NCI-H526 (cell line): ENCODE measurements around the gene DNTT.

Experiments used
- DNase-seq, 2 experiments: peaks; one replicate each; lab custom pipeline; 2025; lab: John Stamatoyannopoulos, UW

DNTT gene

GRCh38 chr10:96342402-96342801 is 38.2 kb downstream of the DNTT start:
- DNase-seq, result no peak

DNA sequence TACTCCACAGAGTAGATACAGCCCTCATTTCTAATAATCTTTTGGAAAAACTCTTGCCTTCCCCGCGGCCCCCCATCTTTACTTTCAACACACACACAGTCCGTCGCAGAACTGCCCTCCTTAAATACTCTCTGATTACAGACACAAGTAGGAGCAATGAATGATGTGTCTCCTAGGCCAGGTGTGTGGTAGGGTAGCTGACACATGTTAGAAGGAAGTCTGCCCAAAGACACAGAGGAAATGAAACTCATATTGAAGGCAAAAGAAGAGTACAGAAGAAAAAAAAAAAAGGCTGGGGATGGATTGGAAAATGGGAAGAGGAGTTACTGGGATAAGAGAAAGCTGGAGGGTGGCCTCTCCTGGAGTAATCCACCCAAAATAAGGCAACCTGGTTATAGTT is 39.9 kb downstream of the DNTT start:
- no peak for DNase-seq

GRCh38 chr10:96345222-96345621 is 41.0 kb downstream of the DNTT start:
- no peak for DNase-seq

GRCh38 chr10:96346295-96346694 is 42.1 kb downstream of the DNTT start:
- DNase-seq, result no peak

DNA sequence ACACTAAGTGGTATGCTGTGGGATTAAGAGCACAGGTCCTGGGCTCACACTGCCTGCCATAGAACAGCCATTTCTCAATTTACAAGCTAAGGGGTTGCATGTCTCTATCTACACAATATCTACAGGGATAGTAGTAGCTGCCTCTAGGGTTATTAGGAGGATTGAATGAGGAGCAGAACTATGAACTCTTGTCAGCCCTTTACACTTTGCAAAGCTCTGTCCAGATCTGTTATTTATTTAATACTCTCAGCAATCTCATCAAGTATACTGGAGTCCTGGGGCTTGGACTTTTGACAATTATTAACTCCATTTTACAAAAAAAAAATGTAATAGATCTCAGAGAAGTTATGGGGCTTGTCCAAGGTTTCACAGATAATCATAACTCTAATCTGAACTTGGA is 47.8 kb downstream of the DNTT start:
- no peak for DNase-seq

DNA sequence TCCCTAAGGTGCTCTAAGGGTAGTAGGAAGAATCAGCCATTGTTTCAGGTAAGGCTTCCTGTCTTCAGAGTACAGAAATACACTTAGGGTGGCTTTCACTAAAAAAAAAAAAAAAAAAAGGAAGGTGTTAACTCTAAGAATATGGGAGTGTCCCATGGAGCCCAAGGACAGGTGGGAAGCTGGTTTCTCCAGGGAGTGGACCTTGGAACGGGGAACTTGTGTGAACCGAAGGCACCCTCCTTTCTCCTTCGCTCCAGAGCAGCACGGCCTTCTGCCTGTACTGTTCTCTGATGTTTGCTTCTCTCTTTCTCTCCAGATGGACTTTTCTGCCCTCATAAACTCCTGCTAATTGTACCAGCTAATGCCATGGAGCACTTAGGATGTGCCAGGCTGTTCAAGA is 48.3 kb downstream of the DNTT start:
- DNase-seq, result no peak

DNA sequence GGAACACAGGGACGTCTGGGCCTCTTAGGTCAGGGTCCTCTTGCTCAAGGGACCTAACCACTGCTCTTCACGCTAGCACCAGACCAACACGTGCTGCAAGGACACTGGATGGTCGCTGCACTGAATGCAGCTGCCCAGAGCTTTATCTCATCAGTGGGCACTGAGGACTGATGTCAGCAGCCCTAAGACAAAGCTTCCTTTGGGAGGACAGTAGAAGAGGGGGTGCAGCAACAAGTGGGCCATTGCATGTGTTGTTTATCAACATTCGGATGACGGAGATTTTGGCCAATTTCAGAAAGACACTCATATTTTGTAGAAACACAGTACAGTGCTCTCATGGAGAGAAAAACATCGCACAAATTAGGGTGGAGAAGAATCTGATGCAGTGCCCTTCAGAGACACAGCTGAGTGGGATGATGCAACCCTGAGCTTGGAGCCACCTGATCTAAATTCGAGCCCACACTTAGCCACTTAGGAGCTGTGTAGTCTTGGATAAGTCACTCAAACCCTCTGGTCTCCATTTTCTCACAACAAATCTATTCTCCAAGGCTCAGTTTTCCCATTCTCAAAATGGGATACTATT is 52.9 kb downstream of the DNTT start:
- DNase-seq, result no peak

- no peak for DNase-seq
Measured at GRCh38 chr10:96358851-96359540, 54.8 kb downstream of the DNTT start, which contains the start of gene OPALIN. Gene OPALIN (minus strand): TSS chr10:96359002. CDS start chr10:96358896, 106 bp downstream.

DNA sequence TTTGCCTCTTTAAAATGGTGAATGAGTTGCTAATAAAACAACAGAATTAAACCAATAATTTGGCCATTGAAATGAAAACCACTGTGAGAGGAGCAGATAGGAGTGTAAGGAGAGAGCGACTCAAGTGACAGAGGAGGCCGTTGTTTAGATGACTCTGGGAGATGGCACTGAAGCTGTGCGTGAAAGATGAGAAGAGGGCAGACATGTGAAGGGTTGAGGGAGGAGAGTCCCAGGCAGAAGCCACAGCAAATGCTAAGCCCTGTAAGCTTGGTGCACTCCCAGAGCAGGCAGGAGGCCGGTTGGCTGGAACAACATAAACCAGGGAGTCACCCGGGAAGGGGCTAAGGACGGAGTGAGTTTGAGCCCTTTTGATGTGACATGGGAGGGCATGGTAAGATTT is 55.4 kb downstream of the DNTT start:
- DNase-seq, result no peak

DNA sequence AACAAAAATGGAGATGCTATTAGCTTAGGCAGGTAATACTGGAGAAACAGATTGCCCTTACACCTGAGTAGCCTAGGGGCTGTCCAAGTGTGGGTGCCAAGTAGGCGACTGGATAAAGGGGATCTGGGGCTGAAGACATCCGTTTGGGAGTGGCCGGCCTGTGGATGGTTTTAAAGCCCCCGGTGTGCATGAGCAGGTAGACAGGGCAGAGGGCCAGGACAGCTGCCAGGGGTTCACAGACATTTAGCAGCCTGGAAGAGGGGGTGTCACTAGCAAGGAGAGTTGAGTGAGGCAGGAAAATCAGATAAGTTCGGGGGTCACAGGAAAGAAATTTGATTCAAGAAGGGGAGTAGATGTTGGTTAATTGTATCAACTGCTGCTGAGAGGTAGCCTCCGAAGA is 56.1 kb downstream of the DNTT start:
- no peak for DNase-seq

- DNase-seq, result no peak
Measured at GRCh38 chr10:96360766-96361165, 56.5 kb downstream of the DNTT start.

GRCh38 chr10:96365571-96365970 is 61.3 kb downstream of the DNTT start:
- DNase-seq, result no peak

GRCh38 chr10:96366508-96366907 is 62.3 kb downstream of the DNTT start:
- no peak for DNase-seq

DNA sequence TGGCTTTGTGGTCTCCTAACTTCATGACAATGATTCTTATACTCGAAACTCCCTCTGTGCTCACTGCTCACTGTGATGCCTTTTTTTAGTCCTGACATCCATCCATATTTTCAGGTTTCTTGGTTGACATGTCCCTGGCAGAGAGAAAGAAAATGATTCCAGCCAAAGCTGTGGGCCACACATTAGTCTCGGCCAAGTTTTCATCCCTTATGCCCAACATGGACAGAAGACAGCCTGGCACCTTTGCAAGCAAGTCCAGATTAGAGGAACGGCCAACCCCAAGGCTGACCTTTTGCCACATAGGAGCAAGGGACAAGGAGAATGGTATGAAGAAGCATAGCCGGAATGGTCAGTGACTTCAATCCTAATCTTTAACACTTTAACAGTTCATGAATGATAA is 63.2 kb downstream of the DNTT start:
- DNase-seq, result no peak

GRCh38 chr10:96368971-96369370 is 64.7 kb downstream of the DNTT start:
- no peak for DNase-seq

GRCh38 chr10:96369890-96370583 is 65.8 kb downstream of the DNTT start:
- DNase-seq, result no peak

DNA sequence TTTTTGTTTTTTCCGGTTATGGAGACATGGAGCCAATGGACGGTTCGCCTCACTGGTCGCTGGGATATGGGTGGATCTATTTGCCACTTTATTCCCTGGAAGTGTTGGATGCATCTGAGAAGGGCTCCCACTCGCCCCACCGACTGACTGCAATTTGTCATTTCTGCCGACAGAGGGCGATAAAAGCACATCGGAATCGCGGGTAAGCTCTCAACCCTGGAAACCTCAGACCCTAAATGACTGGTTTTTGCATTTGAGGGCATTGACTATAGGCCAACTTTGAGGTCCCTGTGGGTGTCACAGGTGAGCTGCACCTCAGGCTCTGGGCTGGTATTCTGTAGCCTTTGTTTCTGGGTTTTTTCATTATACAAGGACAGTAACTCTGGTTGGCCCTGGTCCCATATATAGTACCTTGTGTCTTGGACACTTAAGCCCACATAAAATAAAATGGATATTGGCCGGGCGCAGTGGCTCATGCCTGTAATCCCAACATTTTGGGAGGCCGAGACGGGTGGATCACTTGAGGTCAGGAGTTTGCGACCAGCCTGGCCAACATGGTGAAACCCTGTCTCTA is 66.4 kb downstream of the DNTT start:
- DNase-seq, result peak; percentile 2 to 66

- no peak for DNase-seq
Measured at GRCh38 chr10:96371356-96371755, 67.1 kb downstream of the DNTT start.

GRCh38 chr10:96374004-96374403 is 69.8 kb downstream of the DNTT start:
- DNase-seq, result no peak

- DNase-seq, result peak in 1 of 2 experiments; percentile 29
Measured at GRCh38 chr10:96374639-96374984, 70.4 kb downstream of the DNTT start.

DNA sequence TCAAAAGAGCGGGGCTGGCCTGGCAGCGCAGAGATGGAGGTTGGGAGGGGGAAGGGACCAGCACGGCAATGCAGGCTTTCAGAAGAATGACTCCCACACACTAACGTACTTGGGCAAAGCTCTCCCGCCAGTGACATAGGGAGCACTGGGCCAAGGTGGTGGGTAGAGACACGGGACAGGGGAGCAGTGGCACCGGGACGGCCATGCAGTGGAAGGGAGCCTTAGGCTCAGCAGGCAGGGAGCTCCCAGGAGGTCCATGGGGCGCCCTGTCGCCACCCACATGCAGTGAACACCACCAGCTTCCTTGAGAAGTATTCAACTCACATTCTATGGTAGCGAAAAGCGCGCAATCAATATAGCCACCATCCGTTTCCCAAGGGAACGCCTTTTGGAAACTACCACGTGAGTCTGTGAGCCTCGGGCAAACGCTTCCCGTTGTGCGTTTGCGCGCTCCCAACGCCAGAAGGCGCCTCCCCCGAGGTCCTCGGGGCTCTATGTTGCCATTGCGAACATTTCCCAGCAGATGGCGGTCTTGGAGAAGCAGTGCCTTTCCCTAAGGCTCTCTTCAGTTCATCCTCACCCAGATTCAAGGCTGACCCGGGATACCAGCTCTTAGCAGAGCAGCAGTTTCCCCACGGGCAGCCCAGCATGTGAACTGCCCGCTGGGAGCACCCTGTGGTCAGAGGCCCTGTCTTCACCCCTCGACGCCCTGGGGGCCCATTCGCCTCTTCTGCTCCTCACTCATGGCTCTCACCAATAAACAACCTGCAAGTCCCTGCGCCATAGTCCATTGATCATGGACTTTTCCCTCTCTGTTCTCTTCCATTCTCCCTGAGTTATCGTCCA is 71.0 kb downstream of the DNTT start:
- DNase-seq, result peak; percentile 79 to 90

DNA sequence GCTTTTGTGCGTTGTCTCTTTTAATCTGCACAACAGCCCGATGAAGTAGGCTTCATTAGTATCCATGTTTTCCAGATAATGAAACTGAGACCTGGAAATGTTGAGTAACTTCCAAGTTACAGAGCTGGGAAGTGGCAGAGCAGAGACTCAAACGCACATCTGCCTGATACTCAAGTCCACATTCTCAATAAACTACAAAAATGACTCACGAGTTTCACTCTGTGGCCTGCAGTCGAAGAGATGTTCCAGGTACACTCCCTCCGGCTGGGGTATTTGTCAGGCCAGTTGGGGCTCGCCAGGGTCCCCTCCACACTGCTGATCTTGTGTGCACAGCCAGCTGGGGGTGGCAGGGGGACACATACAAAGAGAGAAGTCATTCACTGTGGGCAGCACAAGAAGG is 72.2 kb downstream of the DNTT start:
- no peak for DNase-seq
